IPS-18a (cell line): ENCODE measurements around the gene LSM8.
"Not testable (repeated sequence)": the region's sequence is repeated elsewhere in the genome, so short reads cannot be mapped to it uniquely, and the experiment has no call there.

Source experiments
- H3K27ac ChIP-seq: one replicate; pipeline ENCODE4 v1.5.1; 2013; ENCODE audit warnings: low read length
- H3K27me3 ChIP-seq: one replicate; pipeline ENCODE4 v1.6.1; 2013; ENCODE audit warnings: mild to moderate bottlenecking, low read length; ENCODE audit not compliant: control insufficient read depth, insufficient read depth
- H3K36me3 ChIP-seq: one replicate; pipeline ENCODE4 v1.6.1; 2013; ENCODE audit warnings: low read depth, low read length; ENCODE audit not compliant: control insufficient read depth
- H3K4me1 ChIP-seq: one replicate; pipeline ENCODE4 v1.6.1; 2013; ENCODE audit warnings: low read depth, low read length; ENCODE audit not compliant: control insufficient read depth
- H3K4me3 ChIP-seq: one replicate; pipeline ENCODE4 v1.5.1; 2013; ENCODE audit warnings: low read length
- H3K9ac ChIP-seq: one replicate; pipeline ENCODE4 v1.6.1; 2013; ENCODE audit warnings: mild to moderate bottlenecking, low read length, moderate library complexity
- H3K9me3 ChIP-seq: one replicate; pipeline ENCODE4 v1.6.1; 2013; ENCODE audit warnings: low read depth, low read length; ENCODE audit not compliant: control insufficient read depth

LSM8 gene

DNA sequence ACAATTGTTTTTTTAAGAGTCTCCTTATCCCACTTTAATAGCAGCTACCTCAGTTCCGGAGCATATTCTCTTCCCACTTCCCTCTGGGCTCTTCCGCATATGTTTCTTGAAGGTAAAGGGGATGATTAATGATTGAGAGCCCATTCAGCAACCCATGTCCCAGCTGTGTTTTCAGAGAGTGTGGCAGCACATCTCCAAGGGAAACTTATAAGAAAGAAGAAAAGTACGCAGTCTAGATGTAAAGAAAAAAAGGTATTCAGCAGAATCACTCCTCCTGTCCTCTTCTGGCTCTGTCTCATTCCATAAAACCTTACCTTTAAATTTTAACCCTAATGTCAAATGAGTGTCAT lies 30.8 kb downstream of the LSM8 start:
- H3K4me1 ChIP-seq: no peaks in the 10 kb centered on the region
- H3K27me3 ChIP-seq: no peaks in the 10 kb centered on the region
- H3K9me3 ChIP-seq: no peaks in the 10 kb centered on the region
- no peak overlapping the region for H3K27ac ChIP-seq
- no peak overlapping the region for H3K9ac ChIP-seq
- no peak overlapping the region for H3K4me3 ChIP-seq
- no peaks in the 10 kb centered on the region for H3K36me3 ChIP-seq

DNA sequence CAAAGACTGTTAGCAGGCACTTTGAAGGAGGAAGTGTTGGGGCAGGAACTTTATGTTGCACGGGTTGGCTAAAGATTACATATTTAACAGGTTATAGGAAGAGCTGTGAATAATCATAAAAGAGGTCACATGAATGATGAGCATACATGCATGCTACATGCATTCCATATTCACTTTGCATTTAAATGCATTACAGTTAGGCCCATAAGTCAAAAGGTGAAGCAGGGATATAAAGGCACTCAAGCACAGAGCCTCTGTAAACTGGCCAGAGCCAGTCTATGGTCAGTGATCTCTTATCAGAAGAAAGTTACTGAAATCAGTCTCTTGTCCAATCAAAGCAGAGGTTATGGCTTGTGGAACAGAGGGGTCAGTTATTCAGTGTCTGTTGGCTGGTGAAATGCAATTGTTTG lies 33.3 kb downstream of the LSM8 start:
- H3K4me3 ChIP-seq: no peak overlapping the region
- H3K27me3 ChIP-seq: no peaks in the 10 kb centered on the region
- H3K9me3 ChIP-seq: no peaks in the 10 kb centered on the region
- no peaks in the 10 kb centered on the region for H3K4me1 ChIP-seq
- H3K9ac ChIP-seq: no peak overlapping the region
- no peaks in the 10 kb centered on the region for H3K36me3 ChIP-seq
- H3K27ac ChIP-seq: no peak overlapping the region

DNA sequence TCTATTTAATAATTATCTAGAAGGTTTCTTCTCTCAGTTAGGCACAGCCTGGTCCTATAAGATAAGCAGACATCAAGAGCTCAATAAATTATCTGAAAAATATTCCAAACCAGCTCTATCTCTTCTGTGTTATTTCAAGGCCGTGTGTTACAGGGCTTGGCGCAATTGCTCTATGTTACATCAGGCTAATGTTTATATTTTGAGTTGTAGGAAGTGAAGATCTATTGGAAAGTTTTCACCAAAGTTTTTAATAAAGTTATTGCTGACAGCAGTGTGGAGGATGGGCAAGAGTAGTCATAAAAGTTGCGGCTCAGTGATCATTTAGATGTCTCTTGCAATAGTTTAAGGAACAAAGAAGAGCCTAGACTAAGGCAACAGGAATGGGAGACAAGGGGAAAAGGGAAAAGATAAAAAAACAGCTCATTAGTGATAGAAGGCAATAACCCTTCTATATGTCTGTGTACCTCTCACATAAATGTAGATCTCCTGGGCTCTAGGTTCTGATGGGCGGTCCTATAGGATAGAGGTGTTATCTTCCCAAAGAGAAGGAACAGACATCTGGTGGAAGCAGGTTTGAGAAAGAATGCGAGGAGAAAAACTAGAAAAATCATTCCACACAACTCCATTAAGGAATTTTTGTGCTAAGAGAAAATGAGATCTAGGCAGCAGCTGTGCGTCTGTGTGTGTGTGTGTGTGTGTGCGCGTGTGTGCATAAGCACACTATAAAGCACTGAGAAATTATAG lies 34.6 kb downstream of the LSM8 start:
- Histone ChIP-seq H3K9ac (no peak overlapping the region), H3K27me3 (no peaks in the 10 kb centered on the region), H3K4me1 (no peaks in the 10 kb centered on the region), H3K27ac (no peak overlapping the region), H3K36me3 (no peaks in the 10 kb centered on the region), H3K4me3 (no peak overlapping the region), H3K9me3 (no peaks in the 10 kb centered on the region)

DNA sequence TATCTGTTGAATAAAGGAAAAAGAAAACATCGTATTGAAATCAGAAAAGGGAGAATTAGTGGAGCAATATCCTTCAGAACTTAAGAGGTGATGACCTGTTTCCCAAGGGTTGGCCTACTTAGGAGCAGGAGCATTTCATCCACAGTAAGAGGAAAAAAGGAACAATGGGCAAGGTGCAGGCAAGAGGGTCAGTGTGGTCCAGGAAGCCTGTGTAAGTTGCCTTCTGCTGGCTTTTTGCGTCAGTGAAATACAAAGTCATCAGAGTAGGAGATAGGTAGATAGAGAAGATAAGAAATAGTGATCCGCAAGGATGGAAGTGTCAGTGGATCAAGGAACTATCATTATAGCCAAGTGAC lies 35.2 kb downstream of the LSM8 start:
- no peaks in the 10 kb centered on the region for H3K9me3 ChIP-seq
- no peaks in the 10 kb centered on the region for H3K36me3 ChIP-seq
- no peak overlapping the region for H3K9ac ChIP-seq
- no peaks in the 10 kb centered on the region for H3K27me3 ChIP-seq
- H3K4me1 ChIP-seq: no peaks in the 10 kb centered on the region
- H3K27ac ChIP-seq: no peak overlapping the region
- no peak overlapping the region for H3K4me3 ChIP-seq

DNA sequence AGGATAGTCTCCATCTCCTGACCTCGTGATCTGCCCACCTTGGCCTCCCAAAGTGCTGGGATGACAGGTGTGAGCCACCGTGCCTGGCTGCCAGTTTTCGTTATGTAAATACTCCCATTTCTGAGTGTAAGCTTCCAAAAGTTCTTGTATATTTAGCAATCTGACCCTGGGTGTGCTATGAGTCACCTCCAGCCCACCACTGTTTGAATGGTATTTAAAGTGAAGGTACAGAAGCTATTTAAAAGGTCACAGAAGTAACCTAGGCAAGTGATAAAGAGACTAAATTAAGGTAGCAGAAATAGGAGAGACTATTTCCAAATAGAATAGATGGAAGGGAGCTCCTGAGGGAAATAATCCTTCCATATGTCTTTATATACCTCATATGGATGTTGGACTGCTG lies 36.6 kb downstream of the LSM8 start:
- no peaks in the 10 kb centered on the region for H3K36me3 ChIP-seq
- H3K9ac ChIP-seq: no peak overlapping the region
- no peak overlapping the region for H3K27ac ChIP-seq
- no peaks in the 10 kb centered on the region for H3K4me1 ChIP-seq
- H3K27me3 ChIP-seq: no peaks in the 10 kb centered on the region
- no peaks in the 10 kb centered on the region for H3K9me3 ChIP-seq
- H3K4me3 ChIP-seq: no peak overlapping the region

DNA sequence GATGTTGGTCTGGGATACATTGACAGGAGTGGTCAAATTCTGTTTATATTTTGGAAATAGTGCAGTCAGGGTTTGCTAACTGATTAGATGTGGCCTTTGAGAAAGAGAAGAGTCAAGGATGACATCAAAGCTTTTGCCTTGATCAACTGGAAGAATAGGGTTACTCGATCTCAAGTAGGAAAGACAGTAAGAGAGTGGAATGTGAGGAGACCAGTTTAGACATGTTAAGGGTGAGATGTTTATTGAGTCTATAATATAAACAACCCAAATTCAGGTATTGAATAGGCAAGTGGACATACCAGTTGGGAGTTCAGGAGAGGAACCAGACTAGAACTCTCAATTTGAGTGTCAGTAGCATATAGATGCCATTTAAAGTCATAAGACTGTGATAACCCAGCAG lies 38.6 kb downstream of the LSM8 start:
- H3K4me3 ChIP-seq: no peak overlapping the region
- H3K9me3 ChIP-seq: no peaks in the 10 kb centered on the region
- H3K27me3 ChIP-seq: no peaks in the 10 kb centered on the region
- H3K36me3 ChIP-seq: no peaks in the 10 kb centered on the region
- H3K4me1 ChIP-seq: no peaks in the 10 kb centered on the region
- H3K27ac ChIP-seq: no peak overlapping the region
- H3K9ac ChIP-seq: no peak overlapping the region

DNA sequence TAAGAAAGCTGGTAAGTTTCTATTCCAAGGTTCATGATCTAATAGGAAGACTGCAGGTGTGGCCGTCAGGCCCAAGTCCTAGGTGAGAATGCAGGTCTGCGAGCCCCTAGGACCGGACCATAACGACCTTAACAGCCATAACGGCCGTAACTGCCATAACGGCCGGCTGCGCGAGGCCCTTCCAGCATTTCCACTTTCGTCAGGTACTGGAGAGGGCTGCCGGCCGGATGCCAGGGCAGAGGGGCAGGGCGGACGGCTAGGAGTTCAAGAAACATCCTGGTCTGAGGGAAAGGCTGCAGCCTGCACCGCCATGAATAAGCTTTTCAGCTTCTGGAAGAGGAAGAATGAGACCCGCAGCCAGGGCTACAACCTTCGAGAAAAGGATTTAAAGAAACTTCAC lies 40.6 kb downstream of the LSM8 start, which contains the start of gene ANKRD7:
ANKRD7 (plus strand) TSS at position 184 of the 400 bp plus-strand sequence; CDS start at position 311, 127 bp downstream.
- Histone ChIP-seq H3K4me3 (no peak within 1 kb of the TSS), H3K36me3 (no peaks in the 10 kb centered on the region), H3K27me3 (no peaks in the 10 kb centered on the region), H3K9ac (no peak within 1 kb of the TSS), H3K4me1 (no peaks in the 10 kb centered on the region), H3K27ac (no peak within 1 kb of the TSS), H3K9me3 (no peaks in the 10 kb centered on the region)

DNA sequence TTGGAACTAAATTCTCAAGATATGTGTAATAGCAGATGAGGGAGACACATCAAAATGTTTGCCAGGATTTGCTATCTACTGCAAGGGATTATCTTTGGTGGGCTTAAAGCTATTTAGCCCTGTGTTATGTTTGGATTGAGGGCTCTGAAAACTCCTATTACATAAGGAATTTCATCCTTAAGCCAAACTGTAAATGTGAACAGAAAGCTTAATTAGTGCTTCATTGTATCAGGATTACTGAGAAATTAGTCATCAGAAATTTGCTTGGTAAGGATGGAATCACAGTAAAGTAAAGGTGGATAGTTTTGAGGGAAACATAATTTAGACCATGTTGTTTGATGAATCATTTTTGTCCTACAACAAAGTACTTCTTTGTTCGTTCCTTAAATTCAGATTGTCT lies 48.9 kb downstream of the LSM8 start:
- Histone ChIP-seq H3K9me3 (no peaks in the 10 kb centered on the region), H3K27ac (no peak overlapping the region), H3K4me1 (no peaks in the 10 kb centered on the region), H3K36me3 (no peaks in the 10 kb centered on the region), H3K4me3 (no peak overlapping the region), H3K27me3 (no peaks in the 10 kb centered on the region), H3K9ac (no peak overlapping the region)

DNA sequence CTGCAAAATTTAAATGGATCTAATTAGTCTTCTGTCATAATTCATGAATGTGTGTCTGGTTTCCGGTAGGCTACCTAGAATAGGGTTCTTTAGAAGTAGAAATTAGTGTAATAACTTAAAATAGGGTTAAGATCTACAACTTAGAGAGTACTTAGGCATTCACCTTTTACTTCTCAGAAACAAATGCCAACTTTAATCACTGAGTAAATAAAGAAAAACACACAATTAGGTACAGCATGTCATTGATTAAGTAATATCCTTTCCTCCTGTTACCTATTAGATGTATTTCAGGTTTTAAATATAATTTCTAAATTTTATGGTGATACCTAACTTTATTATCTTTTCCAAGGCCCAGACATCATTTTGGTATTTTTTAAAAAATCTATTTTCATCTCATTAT lies 49.8 kb downstream of the LSM8 start:
- H3K9ac ChIP-seq: no peak overlapping the region
- no peaks in the 10 kb centered on the region for H3K27me3 ChIP-seq
- no peaks in the 10 kb centered on the region for H3K36me3 ChIP-seq
- no peak overlapping the region for H3K27ac ChIP-seq
- no peak overlapping the region for H3K4me3 ChIP-seq
- no peaks in the 10 kb centered on the region for H3K4me1 ChIP-seq
- H3K9me3 ChIP-seq: no peaks in the 10 kb centered on the region

DNA sequence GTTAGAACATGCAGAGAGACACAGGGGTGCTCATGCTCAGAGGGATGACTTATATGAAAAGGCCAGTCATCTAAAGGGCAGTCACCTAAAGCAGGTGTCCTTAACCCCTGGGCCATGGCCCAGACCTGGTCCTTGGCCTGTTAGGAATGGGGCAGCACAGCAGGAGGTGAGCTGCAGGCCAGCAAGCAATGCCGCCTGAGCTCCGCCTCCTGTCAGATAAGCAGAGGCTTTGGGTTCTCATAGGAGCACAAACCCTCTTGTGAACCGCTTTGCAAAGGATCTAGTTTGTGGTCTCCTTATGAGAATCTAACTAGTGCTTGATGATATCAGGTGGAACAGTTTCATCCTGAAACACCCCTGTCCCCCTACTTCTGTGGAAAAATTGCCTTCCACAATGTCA lies 55.0 kb downstream of the LSM8 start:
- Histone ChIP-seq H3K4me3 (no peak overlapping the region), H3K36me3 (no peaks in the 10 kb centered on the region), H3K9ac (no peak overlapping the region), H3K27ac (no peak overlapping the region), H3K9me3 (no peaks in the 10 kb centered on the region), H3K27me3 (no peaks in the 10 kb centered on the region), H3K4me1 (no peaks in the 10 kb centered on the region)

DNA sequence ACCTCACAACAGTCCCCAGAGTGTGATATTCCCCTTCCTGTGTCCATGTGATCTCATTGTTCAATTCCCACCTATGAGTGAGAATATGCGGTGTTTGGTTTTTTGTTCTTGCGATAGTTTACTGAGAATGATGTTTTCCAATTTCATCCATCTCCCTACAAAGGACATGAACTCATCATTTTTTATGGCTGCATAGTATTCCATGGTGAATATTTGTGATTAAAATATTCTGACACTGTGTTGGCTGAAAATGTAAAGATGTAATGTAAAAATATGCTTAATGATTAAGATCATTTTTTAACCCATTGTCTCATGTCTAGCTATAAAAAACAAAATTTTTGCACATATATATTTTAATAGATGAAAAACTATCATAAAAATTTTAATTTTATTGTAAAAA lies 56.4 kb downstream of the LSM8 start:
- H3K9ac ChIP-seq, H3K27ac ChIP-seq, H3K36me3 ChIP-seq, H3K4me3 ChIP-seq, H3K4me1 ChIP-seq, H3K9me3 ChIP-seq, H3K27me3 ChIP-seq: not testable (repeated sequence)
